GM12865 (cell line): ENCODE results near the gene DCTN1.

Experiments
- DNase-seq: peaks from one replicate; pipeline ENCODE4 v3.0.0; 2010; ENCODE audit warnings: low read depth
- H3K4me3 ChIP-seq: 2 replicates; pipeline ENCODE4 v1.5.1; 2011; ENCODE audit warnings: mild to moderate bottlenecking, low read depth, low read length, control low read depth
- TF ChIP-seq, protein P1 (sequence below): IDR thresholded peaks from 2 replicates; pipeline ENCODE4 v1.5.1; 2011; ENCODE audit warnings: low read length, control low read depth, low read depth, inconsistent platforms; ENCODE audit not compliant: insufficient read depth; ENCODE audit errors: missing control alignments

The DCTN1 gene

GRCh38 chr2:74384051-74384450, 3.9 kb upstream of the DCTN1 start:
- TF ChIP-seq, protein P1, sequence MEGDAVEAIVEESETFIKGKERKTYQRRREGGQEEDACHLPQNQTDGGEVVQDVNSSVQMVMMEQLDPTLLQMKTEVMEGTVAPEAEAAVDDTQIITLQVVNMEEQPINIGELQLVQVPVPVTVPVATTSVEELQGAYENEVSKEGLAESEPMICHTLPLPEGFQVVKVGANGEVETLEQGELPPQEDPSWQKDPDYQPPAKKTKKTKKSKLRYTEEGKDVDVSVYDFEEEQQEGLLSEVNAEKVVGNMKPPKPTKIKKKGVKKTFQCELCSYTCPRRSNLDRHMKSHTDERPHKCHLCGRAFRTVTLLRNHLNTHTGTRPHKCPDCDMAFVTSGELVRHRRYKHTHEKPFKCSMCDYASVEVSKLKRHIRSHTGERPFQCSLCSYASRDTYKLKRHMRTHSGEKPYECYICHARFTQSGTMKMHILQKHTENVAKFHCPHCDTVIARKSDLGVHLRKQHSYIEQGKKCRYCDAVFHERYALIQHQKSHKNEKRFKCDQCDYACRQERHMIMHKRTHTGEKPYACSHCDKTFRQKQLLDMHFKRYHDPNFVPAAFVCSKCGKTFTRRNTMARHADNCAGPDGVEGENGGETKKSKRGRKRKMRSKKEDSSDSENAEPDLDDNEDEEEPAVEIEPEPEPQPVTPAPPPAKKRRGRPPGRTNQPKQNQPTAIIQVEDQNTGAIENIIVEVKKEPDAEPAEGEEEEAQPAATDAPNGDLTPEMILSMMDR = no peak
- no peak for DNase-seq
- H3K4me3 ChIP-seq = no peak overlapping the region

- H3K4me3 ChIP-seq = no peak overlapping the region
- no peak for DNase-seq
- TF ChIP-seq, protein P1 = no peak
Observed at GRCh38 chr2:74383254-74383653, 3.1 kb upstream of the DCTN1 start.

DNA sequence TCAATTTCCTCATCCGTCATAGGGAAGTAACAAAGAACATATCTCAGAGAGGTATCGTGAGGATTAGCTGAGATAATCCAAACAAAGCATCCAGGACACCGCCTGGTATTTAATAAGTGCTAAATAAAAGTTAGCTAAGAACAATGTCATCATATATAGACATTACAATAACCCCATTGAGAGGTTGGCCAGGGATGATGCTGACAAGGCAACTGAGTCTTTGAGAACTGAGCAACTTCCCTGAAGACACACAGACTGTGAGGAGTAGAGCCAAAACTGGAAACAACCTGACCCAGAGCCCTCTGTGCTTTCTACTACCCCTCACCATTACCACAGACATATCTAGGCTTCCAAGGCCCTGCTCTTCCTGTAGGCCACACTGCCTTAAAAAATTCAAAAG, 1.6 kb upstream of the DCTN1 start:
- no peak overlapping the region for H3K4me3 ChIP-seq
- no peak for DNase-seq
- TF ChIP-seq, protein P1 = no peak

GRCh38 chr2:74378007-74378406, 2.1 kb downstream of the DCTN1 start:
- DNase-seq = no peak
- TF ChIP-seq, protein P1 = no peak
- no peak overlapping the region for H3K4me3 ChIP-seq

DNA sequence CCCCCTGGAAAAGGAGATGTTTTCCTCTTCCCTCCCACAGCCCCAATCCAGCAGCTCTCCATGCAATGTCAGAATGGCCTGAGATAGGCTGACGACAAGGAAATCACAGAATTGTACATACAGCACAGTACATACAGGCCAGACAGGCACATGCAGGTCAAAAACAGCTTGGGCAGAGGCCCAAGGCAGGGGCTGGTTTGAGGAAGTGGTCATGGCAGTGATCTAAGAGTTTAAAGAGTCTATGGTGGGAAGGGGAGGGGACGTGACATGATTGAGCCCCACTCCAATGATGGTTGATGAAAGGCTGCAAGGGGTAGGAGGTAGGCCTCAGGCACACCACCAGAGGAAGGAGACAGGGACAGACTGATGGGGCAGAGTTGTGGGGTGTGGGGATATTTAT, 4.3 kb downstream of the DCTN1 start:
- no peak for DNase-seq
- TF ChIP-seq, protein P1 = no peak
- no peak overlapping the region for H3K4me3 ChIP-seq

DNA sequence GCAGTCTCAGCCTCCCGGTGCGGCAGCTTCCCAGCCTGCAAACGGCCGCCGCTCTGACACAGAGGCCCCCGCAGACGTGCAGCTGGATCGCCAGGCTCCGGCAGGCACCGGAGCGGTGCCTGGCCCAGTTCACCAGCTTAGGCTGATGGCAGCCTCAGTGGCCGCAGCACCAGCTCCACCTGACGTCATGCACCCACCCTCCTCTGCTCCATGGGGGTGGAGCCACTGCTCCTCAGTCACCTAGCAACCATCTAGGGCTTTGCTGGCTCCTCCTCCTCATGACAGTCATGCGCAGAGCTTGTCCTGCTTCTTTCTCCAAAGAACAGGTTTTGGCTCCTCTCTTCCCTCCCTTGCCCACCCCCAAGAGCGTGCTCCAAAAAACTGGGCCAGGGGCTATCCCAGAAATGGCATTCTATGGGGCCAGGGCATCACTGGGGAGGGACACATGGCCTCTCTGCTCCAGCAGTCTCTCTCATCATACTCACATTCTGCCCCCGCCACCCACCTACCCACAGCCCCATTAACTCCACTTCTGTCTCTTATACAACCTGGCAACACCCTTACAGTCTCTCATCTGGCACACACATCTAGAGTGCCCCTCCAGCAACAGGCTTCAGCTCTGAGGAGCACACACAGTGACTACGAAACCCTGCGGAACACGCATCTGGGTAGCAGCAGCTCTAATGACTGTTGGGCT, 5.5 kb downstream of the DCTN1 start:
- TF ChIP-seq, protein P1 = no peak
- no peak for DNase-seq
- no peak overlapping the region for H3K4me3 ChIP-seq

GRCh38 chr2:74373985-74374384, 6.1 kb downstream of the DCTN1 start:
- no peak overlapping the region for H3K4me3 ChIP-seq
- TF ChIP-seq, protein P1 = no peak
- DNase-seq = no peak
